Measurements from ENCODE around the gene PCDH19. TPM values are rescaled to one million over a fixed set of nuclear protein-coding genes. Genes with fewer than 3 reads are reported as not detected.

Gene PCDH19
- total and polyA plus RNA-seq, 10 of the 15 experiments (the other 5 are each of a cell fraction or from before 2014, with no cell fraction given) = 0.01 TPM; not detected in 9

GRCh38 chrX:100315566-100315965 lies 94.5 kb downstream of the PCDH19 start:
- ATAC-seq (no peak), FAIRE-seq (no peak), DNase-seq (ENCODE audit: low read depth, low spot score) (no peak)
- H3K36me3 ChIP-seq (ENCODE audit: control insufficient read depth in 2 of 2, insufficient read depth in 2 of 2, low read length in 1 of 2) = no peaks in the 10 kb centered on the region
- H3K79me2 ChIP-seq (ENCODE audit: control insufficient read depth, insufficient read depth, low read length) = no peaks in the 10 kb centered on the region
- no peak overlapping the region for H3K4me2 ChIP-seq (ENCODE audit: control insufficient read depth, insufficient read depth)
- ChIA-PET RAD21 (ENCODE audit: unreplicated experiment) (no interaction called here), POLR2A (no interaction called here), SMC1A (ENCODE audit: uncharacterized antibody, unreplicated experiment) (no interaction called here), CTCF (interaction anchor here (1.7 kb wide), 1 partner anchor 13 kb away, joined by 4 read pairs; no protein-coding TSS in a partner anchor)
- no peak overlapping the region for H2AFZ ChIP-seq (ENCODE audit: control insufficient read depth, low read depth, low read length)
- H3K9me3 ChIP-seq (replicated peaks; ENCODE audit: control insufficient read depth, insufficient read depth, low read length) = no peaks in the 10 kb centered on the region
- in situ Hi-C loops (cut with MboI) (no loop called here), intact Hi-C loops (cut with micrococcal nuclease; ENCODE audit: unreplicated experiment) (no loop called here)
- no peaks in the 10 kb centered on the region for H4K20me1 ChIP-seq (ENCODE audit: control insufficient read depth, insufficient read depth)
- no peak overlapping the region for H3K9ac ChIP-seq (ENCODE audit: control insufficient read depth, insufficient read depth, low read length)
- no TSS peak for BruUV-seq (replicated peaks)
- no peak overlapping the region for H3K4me3 ChIP-seq
- no peaks in the 10 kb centered on the region for H3K4me1 ChIP-seq (ENCODE audit: control insufficient read depth, insufficient read depth, low read length)
- WGBS (ENCODE audit: insufficient coverage, insufficient replicate concordance, low lambda C conversion rate, missing lambda C conversion rate) = 8% methylated on average over 3 of the region's 3 CpGs
- H3K27me3 ChIP-seq (replicated peaks in 1 of 2; ENCODE audit: control insufficient read depth in 2 of 2, insufficient read depth in 2 of 2, low read length in 1 of 2) = no peaks in the 10 kb centered on the region
- H3K27ac ChIP-seq (ENCODE audit: control insufficient read depth, insufficient read depth) = no peak overlapping the region
- TF ChIP-seq NFXL1 (IDR thresholded peaks at IDR 0.05; ENCODE audit: borderline replicate concordance) = no peak
- no peak for TF ChIP-seq NRF1 (conservative IDR thresholded peaks at IDR 0.05; ENCODE audit: low read depth, low read length)
- no peak for TF ChIP-seq ZBTB33 (IDR thresholded peaks at IDR 0.05)
- TF ChIP-seq BCLAF1 (IDR thresholded peaks at IDR 0.05) = no peak
- TF ChIP-seq CHD1 (IDR thresholded peaks at IDR 0.05; ENCODE audit: low read depth, low read length) = no peak
- no peak for TF ChIP-seq RBBP5 (conservative IDR thresholded peaks at IDR 0.05)
- TF ChIP-seq TBL1XR1 (IDR thresholded peaks at IDR 0.05; ENCODE audit: low read depth, low read length) = no peak
- TF ChIP-seq SP1 (IDR thresholded peaks at IDR 0.05; ENCODE audit: low read depth, low read length) = no peak
- no peak for TF ChIP-seq USF2 (IDR thresholded peaks at IDR 0.05; ENCODE audit: borderline replicate concordance, low read depth, low read length)
- TF ChIP-seq CUX1 (IDR thresholded peaks at IDR 0.05; ENCODE audit: insufficient replicate concordance, low read depth, low read length) = no peak
- TF ChIP-seq ZZZ3 (IDR thresholded peaks at IDR 0.05; ENCODE audit: control insufficient read depth, insufficient read length, low read depth) = no peak
- TF ChIP-seq SIX5 (IDR thresholded peaks at IDR 0.05; ENCODE audit: low read depth, low read length, severe bottlenecking) = no peak
- no peak for TF ChIP-seq KDM1A (IDR thresholded peaks at IDR 0.05; ENCODE audit: borderline replicate concordance)
- TF ChIP-seq MYC (IDR thresholded peaks at IDR 0.05; ENCODE audit: insufficient read depth, insufficient read length, insufficient replicate concordance, low read length, severe bottlenecking) = no peak
- no peak for TF ChIP-seq NBN (IDR thresholded peaks at IDR 0.05)

Measured in GM12878 (cell line).